HepG2 (cell line): ENCODE results near the gene DLG3. TPM values are rescaled to one million over a fixed set of nuclear protein-coding genes. Genes with fewer than 3 reads are reported as not detected.

Experiments
- ATAC-seq: fragments of 200-7000 bp; cut with Tn5 transposase; 3 replicates; pipeline ENCODE4 v1.9.1; 2020; ENCODE audit warnings: mild to moderate bottlenecking, moderate library complexity
- Bru-seq: library from RNA; stranded (reverse); fragments of 400-500 nt; gene quantifications from one replicate; lab custom pipeline; 2021; lab: Mats Ljungman, UMichigan
- BruChase-seq, 2 experiments: library from RNA; stranded (reverse); fragments of 400-500 nt; gene quantifications; one replicate each; lab custom pipeline; 2021; lab: Mats Ljungman, UMichigan
- BruUV-seq: library from RNA; stranded (reverse); fragments of 400-500 nt; replicated peaks from 2 replicates; lab custom pipeline; 2021; lab: Mats Ljungman, UMichigan
- CTCF ChIA-PET: fragments of 300-600 bp; formaldehyde crosslinking; extraction: SDS; loops from one replicate; lab custom pipeline; 2021; ENCODE audit warnings: low total read pairs, inconsistent platforms, low intra/inter-chr PET ratio; lab: Yijun Ruan, JAX
- POLR2A ChIA-PET: fragments of 350-600 bp; sonication (Branson Sonifier 250); formaldehyde crosslinking; loops from one replicate; lab custom pipeline; 2020; ENCODE audit warnings: antibody characterized with exemption, inconsistent platforms; lab: Yijun Ruan, JAX
- DNase-seq: peaks from one replicate; pipeline ENCODE4 v3.0.0-alpha.2; 2015; ENCODE audit warnings: low spot score
- FAIRE-seq: peaks from 3 replicates; lab custom pipeline; 2011; peaks lifted over from hg19 to GRCh38; lab: Jason Lieb, UNC
- H2AFZ ChIP-seq: one replicate; pipeline ENCODE4 v1.6.1; 2011; ENCODE audit warnings: low read length, inconsistent platforms
- H3K27ac ChIP-seq: fragments of 300-600 bp; 3 replicates; pipeline ENCODE4 v1.8.0; 2011; ENCODE audit warnings: mixed run types, mild to moderate bottlenecking, mixed read lengths, low read length, inconsistent platforms; ENCODE audit not compliant: insufficient read depth; ENCODE audit errors: extremely low read length
- H3K27me3 ChIP-seq, 2 experiments: fragments of 200-600 bp in 1 of 2; 2 replicates in 1 of 2; 3 replicates in 1 of 2; pipeline versions ENCODE4 v1.6.0 to v1.8.0; 2011; ENCODE audit warnings: low read length in 2 of 2, mild to moderate bottlenecking in 2 of 2, moderate library complexity in 2 of 2, inconsistent platforms in 1 of 2; ENCODE audit not compliant: insufficient read depth in 2 of 2, control insufficient read depth in 1 of 2
- H3K36me3 ChIP-seq, 2 experiments: fragments of 200-600 bp in 1 of 2; replicated peaks in 1 of 2; 2 replicates in 1 of 2; 3 replicates in 1 of 2; pipeline versions ENCODE4 v1.5.1 to v1.8.0; 2011; ENCODE audit warnings: low read length in 2 of 2, inconsistent platforms in 1 of 2; ENCODE audit not compliant: insufficient read depth in 2 of 2, control insufficient read depth in 1 of 2
- H3K4me1 ChIP-seq: 2 replicates; pipeline ENCODE4 v1.5.1; 2012; ENCODE audit warnings: low read length, inconsistent platforms; ENCODE audit not compliant: insufficient read depth
- H3K4me2 ChIP-seq: 2 replicates; pipeline ENCODE4 v1.6.0; 2011; ENCODE audit warnings: low read depth, low read length, inconsistent platforms
- H3K4me3 ChIP-seq, 3 experiments: fragments of 200-600 bp in 1 of 3; sonication (generic), shearing (Covaris generic) in 1 of 3; replicated peaks in 1 of 3; 2 replicates each; pipeline ENCODE4 v1.5.1; 2011 to 2016; ENCODE audit warnings: low read length in 3 of 3, inconsistent platforms in 2 of 3, low read depth in 2 of 3, mild to moderate bottlenecking in 2 of 3, control low read depth in 1 of 3, mixed read lengths in 1 of 3; ENCODE audit not compliant: insufficient read depth in 1 of 3
- H3K79me2 ChIP-seq: one replicate; pipeline ENCODE4 v1.6.1; 2011; ENCODE audit warnings: low read length, inconsistent platforms; ENCODE audit not compliant: insufficient read depth
- H3K9ac ChIP-seq: 2 replicates; pipeline ENCODE4 v1.6.0; 2011; ENCODE audit warnings: mild to moderate bottlenecking, low read depth, low read length, inconsistent platforms; ENCODE audit not compliant: insufficient read depth
- H3K9me3 ChIP-seq: 2 replicates; pipeline ENCODE4 v1.5.1; 2012; ENCODE audit warnings: mild to moderate bottlenecking, low read length
- H4K20me1 ChIP-seq: 2 replicates; pipeline ENCODE4 v1.6.0; 2011; ENCODE audit warnings: inconsistent platforms, mild to moderate bottlenecking, low read length, moderate library complexity; ENCODE audit not compliant: insufficient read depth
- ATAD3A ChIP-seq: sonication (generic); formaldehyde crosslinking; IDR thresholded peaks from 2 replicates; pipeline ENCODE4 v1.4.0; 2020; ENCODE audit warnings: missing genetic modification reagents
- ATF6 ChIP-seq: sonication (generic); formaldehyde crosslinking; conservative IDR thresholded peaks from 2 replicates; pipeline ENCODE4 v1.4.0; 2020; ENCODE audit warnings: missing genetic modification reagents
- NFYB ChIP-seq: sonication (generic); formaldehyde crosslinking; IDR thresholded peaks from 2 replicates; pipeline ENCODE4 v1.4.0; 2020; ENCODE audit warnings: missing genetic modification reagents
- NFYC ChIP-seq: IDR thresholded peaks from 2 replicates; pipeline ENCODE4 v1.6.1; 2016; ENCODE audit warnings: missing genetic modification reagents, missing compliant biosample characterization
- ZFP91 ChIP-seq: sonication (generic); formaldehyde crosslinking; IDR thresholded peaks from 2 replicates; pipeline ENCODE4 v1.9.0; 2022; ENCODE audit warnings: missing genetic modification reagents, mild to moderate bottlenecking, borderline replicate concordance
- ZNF460 ChIP-seq: sonication (generic); formaldehyde crosslinking; IDR thresholded peaks from 2 replicates; pipeline ENCODE4 v1.5.1; 2020; ENCODE audit warnings: missing genetic modification reagents, mild to moderate bottlenecking, borderline replicate concordance
- WGBS: methylation state at CpG from one replicate; pipeline ENCODE4 v1.1.6; 2017; ENCODE audit warnings: low lambda C conversion rate; 5-methylcytosine and 5-hydroxymethylcytosine counted together
- in situ Hi-C: cut with HindIII; loops from 2 replicates; pipeline ENCODE4 v1.10.0; 2017; ENCODE audit warnings: low pct_unique_long_range_greater_than_20kb; ENCODE audit not compliant: extremely low pct_ligation_motif_present
- intact Hi-C: fragments of 100-400 bp; cut with micrococcal nuclease; formaldehyde crosslinking; loops from one replicate; pipeline ENCODE4 v1.10.0; 2022; ENCODE audit not compliant: unreplicated experiment
- long read RNA-seq, 2 experiments: library from RNA in 1 of 2; library from polyadenylated mRNA in 1 of 2; stranded (forward) in 1 of 2; unstranded in 1 of 2; transcript quantifications; one replicate each; pipeline ENCODE4 v2.0.0, GENCODE V29; 2019 to 2022
- polyA minus RNA-seq, 3 experiments: library from RNA; depleted of rRNA, polyadenylated mRNA; stranded (reverse); fragments of >200 nt; gene quantifications; 2 replicates each; pipeline ENCODE4 v1.2.3, GENCODE V29; 2011; ENCODE audit warnings: low replicate concordance in 1 of 3
- polyA plus RNA-seq, 8 experiments: library from polyadenylated mRNA; depleted of rRNA in 3 of 8; stranded (reverse) in 7 of 8; unstranded in 1 of 8; fragments of >200 nt; fragmentation: Illumina TruSeq in 4 of 8; extraction: Trizol in 4 of 8; gene quantifications; 2 replicates each; pipeline versions ENCODE4 v1.2.1 to v1.2.3, GENCODE V29; 2011 to 2016; ENCODE audit warnings: low read depth in 4 of 8, missing spikeins in 1 of 8, mixed read lengths in 1 of 8; ENCODE audit not compliant: insufficient read depth in 1 of 8
- total RNA-seq, 5 experiments: library from RNA; depleted of rRNA; stranded (reverse); fragments of >200 nt; fragmentation: Illumina TruSeq; extraction: Trizol; gene quantifications; 2 replicates each; pipeline ENCODE4 v1.2.3, GENCODE V29; 2016; ENCODE audit warnings: low read depth in 1 of 5

Gene DLG3
- total RNA-seq (2016; rRNA removed; fragmentation: Illumina TruSeq; extraction: Trizol) = 19.4 and 27.2 TPM in 2 replicates
- total RNA-seq (2016; cell fraction: cytosol; rRNA removed; fragmentation: Illumina TruSeq; extraction: Trizol; ENCODE audit: low read depth) = 6.6 and 7.1 TPM in 2 replicates
- 20.2 and 26.2 TPM in 2 replicates for total RNA-seq (2016; cell fraction: insoluble cytoplasmic fraction; rRNA removed; fragmentation: Illumina TruSeq; extraction: Trizol)
- total RNA-seq (2016; cell fraction: membrane; rRNA removed; fragmentation: Illumina TruSeq; extraction: Trizol) = 12.9 and 17.9 TPM in 2 replicates
- total RNA-seq (2016; cell fraction: nucleus; rRNA removed; fragmentation: Illumina TruSeq; extraction: Trizol) = 8.2 and 12.6 TPM in 2 replicates
- polyA plus RNA-seq (2011; rRNA removed) = 8.1 and 9.9 TPM in 2 replicates
- polyA plus RNA-seq (2011; cell fraction: cytosol; rRNA removed) = 8.0 and 9.9 TPM in 2 replicates
- 7.2 and 8.8 TPM in 2 replicates for polyA plus RNA-seq (2011; cell fraction: nucleus; rRNA removed)
- 8.5 and 14.8 TPM in 2 replicates for polyA plus RNA-seq (2012)
- polyA plus RNA-seq (2016; cell fraction: cytosol; fragmentation: Illumina TruSeq; extraction: Trizol; ENCODE audit: low read depth) = 8.2 and 8.9 TPM in 2 replicates
- 21.7 and 24.9 TPM in 2 replicates for polyA plus RNA-seq (2016; cell fraction: insoluble cytoplasmic fraction; fragmentation: Illumina TruSeq; extraction: Trizol; ENCODE audit: low read depth)
- 11.1 and 14.3 TPM in 2 replicates for polyA plus RNA-seq (2016; cell fraction: membrane; fragmentation: Illumina TruSeq; extraction: Trizol; ENCODE audit: low read depth)
- polyA plus RNA-seq (2016; cell fraction: nucleus; fragmentation: Illumina TruSeq; extraction: Trizol; ENCODE audit: insufficient read depth, low read depth) = 19.8 and 22.3 TPM in 2 replicates
- 7.0 and 23.9 TPM in 2 replicates for polyA minus RNA-seq (2011; rRNA and poly(A)+ RNA removed; ENCODE audit: low replicate concordance)
- 8.4 and 8.6 TPM in 2 replicates for polyA minus RNA-seq (2011; cell fraction: cytosol; rRNA and poly(A)+ RNA removed)
- 5.4 and 10.7 TPM in 2 replicates for polyA minus RNA-seq (2011; cell fraction: nucleus; rRNA and poly(A)+ RNA removed)
- percentile 57 among the genes with signal in this experiment for Bru-seq, nascent RNA
- percentile 61 among the genes with signal in this experiment for BruChase-seq, experiment 1, labeled RNA remaining after a 6-hour chase
- percentile 59 among the genes with signal in this experiment for BruChase-seq, experiment 2, labeled RNA remaining after a 2-hour chase
- long read RNA-seq, experiment 1, full-length matches to known transcripts = 4 of 7 reads
- long read RNA-seq, experiment 1, partial matches to known transcripts = 2 of 7 reads
- long read RNA-seq, experiment 1, other reads (novel, unspliced or antisense) = 1 of 7 reads
- long read RNA-seq, experiment 2, full-length matches to known transcripts = 8 of 24 reads
- long read RNA-seq, experiment 2, partial matches to known transcripts = 4 of 24 reads
- long read RNA-seq, experiment 2, other reads (novel, unspliced or antisense) = 12 of 24 reads

GRCh38 chrX:70444326-70444945, at the start of gene DLG3:
DLG3 (plus strand) TSS chrX:70444835; CDS start chrX:70445202, 367 bp downstream.
- intact Hi-C loops (no loop called here), in situ Hi-C loops (no loop called here)
- Histone ChIP-seq H4K20me1 (no peaks in the 10 kb centered on the region), H3K9me3 (no peaks in the 10 kb centered on the region), H3K4me3 (no peak within 1 kb of the TSS), H3K36me3 (no peaks in the 10 kb centered on the region), H3K27me3 (peaks cover 4 to 17% of the 10 kb centered on the region in 2 experiments; a peak in 4 of 5 replicates), H3K9ac (no peak within 1 kb of the TSS), H3K4me1 (no peaks in the 10 kb centered on the region), H3K4me2 (no peak within 1 kb of the TSS), H2AFZ (no peak within 1 kb of the TSS), H3K27ac (no peak within 1 kb of the TSS), H3K79me2 (no peaks in the 10 kb centered on the region)
- ChIA-PET POLR2A (no interaction called here), CTCF (no interaction called here)
- DNase-seq = no peak
- FAIRE-seq = no peak
- TF ChIP-seq ZFP91 (CRISPR knock-in tag) (peak; percentile 91), NFYB (CRISPR knock-in tag) (peak; percentile 72), NFYC (CRISPR knock-in tag) (peak; percentile 43; the same call in 1 of the 2 replicates), ATF6 (CRISPR knock-in tag) (no peak), ATAD3A (CRISPR knock-in tag) (no peak), ZNF460 (no peak)
- no TSS peak for BruUV-seq
- ATAC-seq = peak; percentile 63
- WGBS = 3% methylated on average over 4 of the region's 21 CpGs
